ENCODE data around the gene RRAD.

Gene RRAD

DNA sequence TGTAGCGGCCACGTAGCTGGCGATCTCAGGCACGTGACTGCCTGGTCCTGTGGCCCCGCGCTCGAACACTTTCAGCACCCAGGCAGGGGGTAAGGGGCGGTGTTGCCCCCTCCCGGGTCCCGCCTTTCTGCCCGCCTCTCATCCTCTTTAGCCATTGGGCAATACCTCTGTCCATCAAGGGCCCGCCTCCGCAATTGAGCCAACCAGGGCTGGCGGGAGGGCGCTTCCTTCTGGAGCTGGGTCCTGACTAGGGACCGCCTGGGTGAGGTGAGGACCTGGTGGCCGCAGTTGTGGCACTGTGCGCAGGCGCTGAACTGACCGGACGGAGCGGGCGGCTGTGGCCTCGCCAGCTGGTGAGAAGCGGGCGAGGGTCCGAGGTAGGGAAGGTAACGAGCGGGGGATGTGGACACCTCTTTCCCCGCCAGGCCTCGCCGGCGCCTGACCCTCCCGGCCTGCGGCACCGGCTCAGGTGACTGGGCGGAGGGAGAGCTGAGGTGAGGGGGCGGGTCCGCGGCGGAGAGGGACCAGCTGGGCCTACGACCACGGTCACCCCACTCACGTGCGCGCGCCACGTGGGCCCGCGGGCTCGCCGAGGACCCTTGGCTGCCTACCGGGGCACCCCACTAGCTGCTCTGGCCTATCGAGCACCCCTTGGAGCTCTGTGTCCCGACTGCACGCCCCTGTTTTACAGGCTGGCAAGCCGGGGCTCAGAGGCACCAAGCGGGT lies 44.9 kb downstream of the RRAD start, which contains the start of gene PDP2:
PDP2 (plus strand) TSS at position 228 of the 726 bp plus-strand sequence. CDS start 3,770 bp downstream, outside the sequence.
- H3K9ac ChIP-seq (ENCODE audit: low read length), result peak within 1 kb of the TSS; percentile 84
- no CpG with 5 or more reads among the region's 58 CpGs for WGBS (ENCODE audit: extremely low coverage, insufficient coverage, insufficient read length)
- peak within 1 kb of the TSS; percentile 2 for H4K12ac ChIP-seq (ENCODE audit: low read depth, low read length)
- no peak within 1 kb of the TSS for H2BK12ac ChIP-seq (ENCODE audit: low read length)
- H3K4ac ChIP-seq (ENCODE audit: low read depth, low read length), result peak within 1 kb of the TSS; percentile 71
- H3K14ac ChIP-seq (ENCODE audit: low read length), result peak within 1 kb of the TSS; percentile 50
- peak within 1 kb of the TSS; percentile 56 for H4K91ac ChIP-seq (ENCODE audit: low read depth, low read length)
- H2BK5ac ChIP-seq (ENCODE audit: low read depth, low read length, poor library complexity), result peak within 1 kb of the TSS; percentile 78
- DNase-seq, result peak; percentile 92 to 97
- peaks cover 12% of the 10 kb centered on the region in 2 experiments for H3K4me1 ChIP-seq (ENCODE audit: control insufficient read depth in 1 of 2, insufficient read depth in 2 of 2, low read length in 2 of 2)
- peaks cover 10% of the 10 kb centered on the region for H3K79me1 ChIP-seq (ENCODE audit: low read length)
- H3K18ac ChIP-seq (ENCODE audit: low read length), result peak within 1 kb of the TSS; percentile 82
- H3K79me2 ChIP-seq (ENCODE audit: control insufficient read depth, insufficient read depth, low read length, poor library complexity), result peaks cover 5% of the 10 kb centered on the region
- peak within 1 kb of the TSS; percentile 46 for H3K27ac ChIP-seq (ENCODE audit: low read depth, low read length)
- H3K27me3 ChIP-seq (ENCODE audit: insufficient read depth, low read length), result no peaks in the 10 kb centered on the region
- peak within 1 kb of the TSS; percentile 89 for H3K4me2 ChIP-seq (ENCODE audit: low read length)
- peak within 1 kb of the TSS; percentile 88 for H4K8ac ChIP-seq (ENCODE audit: low read depth, low read length)
- H2AFZ ChIP-seq (ENCODE audit: insufficient read depth, low read length, poor library complexity), result peak within 1 kb of the TSS; percentile 87
- H3K36me3 ChIP-seq (ENCODE audit: control insufficient read depth in 1 of 2, insufficient read depth in 2 of 2, low read length in 2 of 2), result peaks cover 11 to 13% of the 10 kb centered on the region in 2 experiments
- no peak within 1 kb of the TSS for H3K23ac ChIP-seq (ENCODE audit: low read length)
- no peaks in the 10 kb centered on the region for H3K9me3 ChIP-seq (ENCODE audit: insufficient read depth, low read depth, low read length)
- peak within 1 kb of the TSS; percentile 18 for H2AK5ac ChIP-seq (ENCODE audit: low read length)
- peak within 1 kb of the TSS; percentile 90 for H3K4me3 ChIP-seq (ENCODE audit: low read depth, low read length)
- peak within 1 kb of the TSS; percentile 76 for H2BK120ac ChIP-seq (ENCODE audit: insufficient read depth, low read length, poor library complexity)

DNA sequence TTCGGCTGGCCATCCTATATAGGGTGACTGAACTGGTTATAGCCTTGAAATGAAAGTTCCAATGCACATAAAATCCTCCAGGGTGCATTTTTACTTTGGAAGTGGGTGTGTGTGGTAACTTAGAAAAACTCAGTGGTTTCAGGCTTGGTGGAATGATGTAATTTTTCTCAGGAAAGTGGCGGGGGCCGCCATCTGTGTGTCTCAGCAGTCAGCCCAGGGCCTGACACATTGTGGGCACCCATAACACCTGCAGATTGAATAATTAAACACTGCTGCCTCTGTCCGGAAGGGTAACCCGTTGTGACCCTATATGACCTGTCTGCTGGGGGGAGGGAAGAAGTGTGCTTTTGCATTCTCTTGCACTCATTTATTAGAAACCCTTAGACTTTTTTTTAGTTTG lies 47.3 kb downstream of the RRAD start:
- no CpG with 5 or more reads among the region's 5 CpGs for WGBS (ENCODE audit: extremely low coverage, insufficient coverage, insufficient read length)
- Histone ChIP-seq H4K91ac (ENCODE audit: low read depth, low read length) (no peak overlapping the region), H2BK5ac (ENCODE audit: low read depth, low read length, poor library complexity) (no peak overlapping the region), H3K27ac (ENCODE audit: low read depth, low read length) (no peak overlapping the region), H3K18ac (ENCODE audit: low read length) (no peak overlapping the region), H3K9ac (ENCODE audit: low read length) (no peak overlapping the region), H4K8ac (ENCODE audit: low read depth, low read length) (no peak overlapping the region), H3K14ac (ENCODE audit: low read length) (no peak overlapping the region), H2BK12ac (ENCODE audit: low read length) (no peak overlapping the region), H2AFZ (ENCODE audit: insufficient read depth, low read length, poor library complexity) (no peak overlapping the region), H3K79me1 (ENCODE audit: low read length) (peaks cover 10% of the 10 kb centered on the region), H3K23ac (ENCODE audit: low read length) (no peak overlapping the region), H3K27me3 (ENCODE audit: insufficient read depth, low read length) (no peaks in the 10 kb centered on the region), H3K36me3 (ENCODE audit: control insufficient read depth in 1 of 2, insufficient read depth in 2 of 2, low read length in 2 of 2) (no peaks in the 10 kb centered on the region), H3K4me3 (ENCODE audit: low read depth, low read length) (no peak overlapping the region), H4K12ac (ENCODE audit: low read depth, low read length) (no peak overlapping the region), H3K9me3 (ENCODE audit: insufficient read depth, low read depth, low read length) (no peaks in the 10 kb centered on the region), H3K4me1 (ENCODE audit: control insufficient read depth in 1 of 2, insufficient read depth in 2 of 2, low read length in 2 of 2) (peaks cover 6 to 8% of the 10 kb centered on the region in 2 experiments), H3K79me2 (ENCODE audit: control insufficient read depth, insufficient read depth, low read length, poor library complexity) (peaks cover 5% of the 10 kb centered on the region), H2BK120ac (ENCODE audit: insufficient read depth, low read length, poor library complexity) (no peak overlapping the region), H3K4me2 (ENCODE audit: low read length) (no peak overlapping the region), H3K4ac (ENCODE audit: low read depth, low read length) (no peak overlapping the region), H2AK5ac (ENCODE audit: low read length) (no peak overlapping the region)
- DNase-seq, result no peak

GRCh38 chr16:66874079-66874775 lies 51.1 kb downstream of the RRAD start:
- Histone ChIP-seq H3K27me3 (ENCODE audit: insufficient read depth, low read length) (no peaks in the 10 kb centered on the region), H3K23ac (ENCODE audit: low read length) (no peak overlapping the region), H3K79me2 (ENCODE audit: control insufficient read depth, insufficient read depth, low read length, poor library complexity) (no peaks in the 10 kb centered on the region), H4K12ac (ENCODE audit: low read depth, low read length) (no peak overlapping the region), H3K14ac (ENCODE audit: low read length) (no peak overlapping the region), H3K27ac (ENCODE audit: low read depth, low read length) (no peak overlapping the region), H2BK120ac (ENCODE audit: insufficient read depth, low read length, poor library complexity) (no peak overlapping the region), H3K9me3 (ENCODE audit: insufficient read depth, low read depth, low read length) (no peaks in the 10 kb centered on the region), H3K79me1 (ENCODE audit: low read length) (no peaks in the 10 kb centered on the region), H3K4me3 (ENCODE audit: low read depth, low read length) (no peak overlapping the region), H3K18ac (ENCODE audit: low read length) (no peak overlapping the region), H4K91ac (ENCODE audit: low read depth, low read length) (no peak overlapping the region), H2AK5ac (ENCODE audit: low read length) (no peak overlapping the region), H2AFZ (ENCODE audit: insufficient read depth, low read length, poor library complexity) (no peak overlapping the region), H3K4me2 (ENCODE audit: low read length) (no peak overlapping the region), H2BK12ac (ENCODE audit: low read length) (no peak overlapping the region), H3K4ac (ENCODE audit: low read depth, low read length) (no peak overlapping the region), H3K36me3 (ENCODE audit: control insufficient read depth in 1 of 2, insufficient read depth in 2 of 2, low read length in 2 of 2) (no peaks in the 10 kb centered on the region), H3K4me1 (ENCODE audit: control insufficient read depth in 1 of 2, insufficient read depth in 2 of 2, low read length in 2 of 2) (peaks cover 2 to 8% of the 10 kb centered on the region in 2 experiments), H3K9ac (ENCODE audit: low read length) (no peak overlapping the region), H4K8ac (ENCODE audit: low read depth, low read length) (no peak overlapping the region), H2BK5ac (ENCODE audit: low read depth, low read length, poor library complexity) (no peak overlapping the region)
- WGBS (ENCODE audit: extremely low coverage, insufficient coverage, insufficient read length), result no CpG with 5 or more reads among the region's 1 CpG
- DNase-seq, result peak in 1 of 2 donors; percentile 13

DNA sequence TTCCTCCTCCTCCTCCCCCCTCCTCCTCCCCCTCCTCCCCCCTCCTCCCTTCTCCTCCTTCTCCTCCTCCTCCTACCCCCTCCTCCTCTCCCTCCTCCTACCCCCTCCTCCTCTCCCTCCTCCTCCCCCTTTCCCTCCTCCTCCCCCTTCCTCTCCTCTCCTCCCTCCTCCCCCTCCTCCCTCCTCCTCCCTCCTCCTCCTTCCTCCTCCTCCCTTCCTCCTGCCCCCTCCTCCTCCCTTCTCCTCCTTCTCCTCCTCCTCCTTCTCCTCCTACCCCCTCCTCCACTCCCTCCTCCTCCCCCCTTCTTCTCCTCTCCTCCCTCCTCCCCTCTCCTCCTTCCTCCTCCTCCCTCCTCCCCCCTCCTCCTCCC lies 51.7 kb downstream of the RRAD start:
- H3K27me3 ChIP-seq (ENCODE audit: insufficient read depth, low read length), result no peaks in the 10 kb centered on the region
- no peaks in the 10 kb centered on the region for H3K9me3 ChIP-seq (ENCODE audit: insufficient read depth, low read depth, low read length)
- no peaks in the 10 kb centered on the region for H3K36me3 ChIP-seq (ENCODE audit: control insufficient read depth in 1 of 2, insufficient read depth in 2 of 2, low read length in 2 of 2)
- no peak overlapping the region for H3K23ac ChIP-seq (ENCODE audit: low read length)
- peaks cover 2 to 8% of the 10 kb centered on the region in 2 experiments for H3K4me1 ChIP-seq (ENCODE audit: control insufficient read depth in 1 of 2, insufficient read depth in 2 of 2, low read length in 2 of 2)
- no peak overlapping the region for H3K9ac ChIP-seq (ENCODE audit: low read length)
- no peak overlapping the region for H3K27ac ChIP-seq (ENCODE audit: low read depth, low read length)
- no peak for DNase-seq
- no peak overlapping the region for H4K8ac ChIP-seq (ENCODE audit: low read depth, low read length)
- H2BK12ac ChIP-seq (ENCODE audit: low read length), result no peak overlapping the region
- no peak overlapping the region for H4K91ac ChIP-seq (ENCODE audit: low read depth, low read length)
- no peak overlapping the region for H3K4me2 ChIP-seq (ENCODE audit: low read length)
- H3K79me1 ChIP-seq (ENCODE audit: low read length), result no peaks in the 10 kb centered on the region
- peak overlapping the region; percentile 48 for H2AFZ ChIP-seq (ENCODE audit: insufficient read depth, low read length, poor library complexity)
- H3K18ac ChIP-seq (ENCODE audit: low read length), result no peak overlapping the region
- no peak overlapping the region for H3K4me3 ChIP-seq (ENCODE audit: low read depth, low read length)
- H2BK120ac ChIP-seq (ENCODE audit: insufficient read depth, low read length, poor library complexity), result no peak overlapping the region
- no peak overlapping the region for H3K14ac ChIP-seq (ENCODE audit: low read length)
- H3K79me2 ChIP-seq (ENCODE audit: control insufficient read depth, insufficient read depth, low read length, poor library complexity), result no peaks in the 10 kb centered on the region
- H3K4ac ChIP-seq (ENCODE audit: low read depth, low read length), result no peak overlapping the region
- no peak overlapping the region for H2BK5ac ChIP-seq (ENCODE audit: low read depth, low read length, poor library complexity)
- H4K12ac ChIP-seq (ENCODE audit: low read depth, low read length), result no peak overlapping the region
- no peak overlapping the region for H2AK5ac ChIP-seq (ENCODE audit: low read length)
